Neural cell (in vitro differentiated cells): ENCODE data around the gene LPAR1. TPM values are rescaled to one million over a fixed set of nuclear protein-coding genes. Genes with fewer than 3 reads are reported as not detected.

Experiments used
- H2AFZ ChIP-seq: fragments of 200-600, 300-800 bp; sonication (generic), shearing (Covaris generic); 2 replicates; pipeline ENCODE4 v1.6.0; 2014; ENCODE audit warnings: low read depth, mild to moderate bottlenecking, antibody characterized with exemption, low read length, moderate library complexity
- H3F3A ChIP-seq: fragments of 200-600 bp; shearing (Covaris generic); 2 replicates; pipeline ENCODE4 v1.6.1; 2016; ENCODE audit warnings: mild to moderate bottlenecking, moderate library complexity, mixed read lengths, antibody characterized with exemption, low read length; ENCODE audit not compliant: insufficient read depth, poor library complexity, severe bottlenecking
- H3K27ac ChIP-seq: fragments of 200-600, 300-800 bp; sonication (generic), shearing (Covaris generic); 2 replicates; pipeline ENCODE4 v1.5.1; 2014; ENCODE audit warnings: mild to moderate bottlenecking, low read length, moderate library complexity
- H3K27me3 ChIP-seq: fragments of 300-800, 200-600 bp; sonication (generic), shearing (Covaris generic); 2 replicates; pipeline ENCODE4 v1.6.0; 2014; ENCODE audit warnings: mild to moderate bottlenecking, low read depth, low read length, moderate library complexity; ENCODE audit not compliant: insufficient read depth
- H3K36me3 ChIP-seq: fragments of 300-800, 200-600 bp; sonication (generic), shearing (Covaris generic); 2 replicates; pipeline ENCODE4 v1.5.1; 2014; ENCODE audit warnings: mild to moderate bottlenecking, antibody characterized with exemption, low read length, moderate library complexity; ENCODE audit not compliant: insufficient read depth
- H3K4me2 ChIP-seq: fragments of 300-800, 200-600 bp; sonication (generic), shearing (Covaris generic); 2 replicates; pipeline ENCODE4 v1.6.0; 2014; ENCODE audit warnings: mild to moderate bottlenecking, low read length
- H3K4me3 ChIP-seq: fragments of 300-800, 200-600 bp; sonication (generic), shearing (Covaris generic); 2 replicates; pipeline ENCODE4 v1.5.1; 2014; ENCODE audit warnings: mild to moderate bottlenecking, low read length, moderate library complexity
- H3K79me2 ChIP-seq: fragments of 200-600 bp; shearing (Covaris generic); replicated peaks from 2 replicates; pipeline ENCODE4 v1.6.0; 2014; ENCODE audit warnings: mild to moderate bottlenecking, low read length, moderate library complexity; ENCODE audit not compliant: insufficient read depth
- H3K9ac ChIP-seq: fragments of 300-800, 200-600 bp; sonication (generic), shearing (Covaris generic); 2 replicates; pipeline ENCODE4 v1.6.1; 2016; ENCODE audit warnings: mild to moderate bottlenecking, low read length, mixed read lengths
- H3K9me2 ChIP-seq: fragments of 200-600 bp; shearing (Covaris generic); 2 replicates; pipeline ENCODE4 v1.6.1; 2016; ENCODE audit warnings: mild to moderate bottlenecking, low read length, mixed read lengths; ENCODE audit not compliant: insufficient read depth
- H3K9me3 ChIP-seq: fragments of 200-600, 300-800 bp; sonication (generic), shearing (Covaris generic); 2 replicates; pipeline ENCODE4 v1.6.1; 2016; ENCODE audit warnings: mild to moderate bottlenecking, mixed run types, low read length, moderate library complexity, mixed read lengths
- H4K20me1 ChIP-seq: fragments of 200-600 bp; shearing (Covaris generic); 2 replicates; pipeline ENCODE4 v1.6.1; 2016; ENCODE audit warnings: mild to moderate bottlenecking, mixed run types; ENCODE audit not compliant: insufficient read depth
- CTCF ChIP-seq: fragments of 450-650 bp; IDR thresholded peaks from 2 replicates; pipeline ENCODE4 v1.5.1; 2014; ENCODE audit warnings: antibody characterized with exemption, mild to moderate bottlenecking, moderate library complexity; ENCODE audit not compliant: poor library complexity, severe bottlenecking
- EP300 ChIP-seq: fragments of 450-650 bp; conservative IDR thresholded peaks from 2 replicates; pipeline ENCODE4 v1.6.1; 2014; ENCODE audit warnings: antibody characterized with exemption, mild to moderate bottlenecking, moderate library complexity; ENCODE audit not compliant: poor library complexity, severe bottlenecking
- EZH2 ChIP-seq: fragments of 200-600, 300-800 bp; shearing (Covaris generic), sonication (generic); IDR thresholded peaks from 2 replicates; pipeline ENCODE4 v1.6.1; 2014; ENCODE audit warnings: antibody characterized with exemption, low read length, borderline replicate concordance, mild to moderate bottlenecking; ENCODE audit not compliant: insufficient read depth, poor library complexity, severe bottlenecking
- MXI1 ChIP-seq: fragments of 450-650 bp; conservative IDR thresholded peaks from 2 replicates; pipeline ENCODE4 v1.6.1; 2014; ENCODE audit warnings: antibody characterized with exemption, mild to moderate bottlenecking; ENCODE audit not compliant: poor library complexity, severe bottlenecking
- POLR2AphosphoS5 ChIP-seq: IDR thresholded peaks from 2 replicates; pipeline ENCODE4 v1.6.1; 2012
- RAD21 ChIP-seq: fragments of 450-650 bp; conservative IDR thresholded peaks from 2 replicates; pipeline ENCODE4 v1.6.1; 2014; ENCODE audit warnings: antibody characterized with exemption, mild to moderate bottlenecking, moderate library complexity
- REST ChIP-seq: IDR thresholded peaks from 2 replicates; pipeline ENCODE4 v1.6.1; 2012; ENCODE audit warnings: borderline replicate concordance
- SMC3 ChIP-seq: fragments of 450-650 bp; conservative IDR thresholded peaks from 2 replicates; pipeline ENCODE4 v1.6.1; 2014; ENCODE audit warnings: antibody characterized with exemption, mild to moderate bottlenecking, moderate library complexity; ENCODE audit not compliant: poor library complexity
- TAF1 ChIP-seq: IDR thresholded peaks from 2 replicates; pipeline ENCODE4 v1.6.1; 2012; ENCODE audit warnings: low read depth
- polyA plus RNA-seq: library from polyadenylated mRNA; depleted of rRNA; stranded (reverse); fragments of >200 nt; gene quantifications from 2 replicates; pipeline ENCODE4 v1.2.3, GENCODE V29; 2014

Gene LPAR1
- polyA plus RNA-seq, 1 donor from 2014 or later: 0.54 TPM

GRCh38 chr9:110886832-110887231 lies 151.4 kb downstream of the LPAR1 start:
- H3K4me2 ChIP-seq: no peak overlapping the region
- H3K9me3 ChIP-seq: no peaks in the 10 kb centered on the region
- H3K36me3 ChIP-seq: no peaks in the 10 kb centered on the region
- H3K9me2 ChIP-seq: no peaks in the 10 kb centered on the region
- H3K4me3 ChIP-seq: no peak overlapping the region
- no peaks in the 10 kb centered on the region for H3K27me3 ChIP-seq
- no peak overlapping the region for H2AFZ ChIP-seq
- TF ChIP-seq EP300 (no peak), EZH2 (no peak), RAD21 (no peak), MXI1 (no peak), POLR2AphosphoS5 (no peak), TAF1 (no peak), REST (no peak), CTCF (no peak), SMC3 (no peak)
- H3K27ac ChIP-seq: no peak overlapping the region
- H3F3A ChIP-seq: no peaks in the 10 kb centered on the region
- no peaks in the 10 kb centered on the region for H4K20me1 ChIP-seq
- H3K79me2 ChIP-seq: no peaks in the 10 kb centered on the region
- H3K9ac ChIP-seq: no peak overlapping the region

- H4K20me1 ChIP-seq: no peaks in the 10 kb centered on the region
- no peaks in the 10 kb centered on the region for H3K9me3 ChIP-seq
- no peaks in the 10 kb centered on the region for H3K36me3 ChIP-seq
- no peak overlapping the region for H3K27ac ChIP-seq
- H3K27me3 ChIP-seq: no peaks in the 10 kb centered on the region
- no peak overlapping the region for H3K9ac ChIP-seq
- no peak overlapping the region for H3K4me3 ChIP-seq
- no peaks in the 10 kb centered on the region for H3F3A ChIP-seq
- no peak overlapping the region for H3K4me2 ChIP-seq
- no peak overlapping the region for H2AFZ ChIP-seq
- no peaks in the 10 kb centered on the region for H3K79me2 ChIP-seq
- no peaks in the 10 kb centered on the region for H3K9me2 ChIP-seq
- no peak for TF ChIP-seq TAF1
- TF ChIP-seq MXI1: no peak
- TF ChIP-seq CTCF: no peak
- no peak for TF ChIP-seq EP300
- TF ChIP-seq SMC3: no peak
- TF ChIP-seq POLR2AphosphoS5: no peak
- no peak for TF ChIP-seq RAD21
- TF ChIP-seq REST: no peak
- TF ChIP-seq EZH2: no peak
These were observed 158.1 kb downstream of the LPAR1 start for GRCh38 chr9:110880189-110880588.
